Activated T-cell treated with anti-CD3 and anti-CD28 coated beads, Interleukin-2, amount 50 U/mL, for 4 hours (primary cell): ENCODE data around the gene WBP11. TPM values are rescaled to one million over a fixed set of nuclear protein-coding genes. Genes with fewer than 3 reads are reported as not detected.
A peak's percentile ranks its signal among the peaks of the same experiment; 100 is the strongest.

Experiments used
- ATAC-seq, 2 donors: fragments of 200-7000 bp; cut with Tn5 transposase; one replicate each; pipeline ENCODE4 v1.10.0; 2021
- DNase-seq: peaks from one replicate; pipeline ENCODE4 v3.0.0-alpha.2; 2020
- H3K27me3 Mint-ChIP-seq: one replicate; pipeline ENCODE4 v1.8.0; 2021; ENCODE audit warnings: low read depth, mixed read lengths
- H3K36me3 Mint-ChIP-seq: one replicate; pipeline ENCODE4 v1.8.0; 2022; ENCODE audit warnings: mixed read lengths; ENCODE audit not compliant: insufficient read depth
- H3K4me1 Mint-ChIP-seq: one replicate; pipeline ENCODE4 v1.8.0; 2021; ENCODE audit warnings: low read depth, mixed read lengths
- H3K4me3 Mint-ChIP-seq: one replicate; pipeline ENCODE4 v1.8.0; 2021; ENCODE audit warnings: mild to moderate bottlenecking, moderate library complexity, mixed read lengths
- H3K9me3 Mint-ChIP-seq: one replicate; pipeline ENCODE4 v1.8.0; 2021; ENCODE audit warnings: mixed read lengths
- total RNA-seq, 3 donors: library from RNA; stranded (reverse); gene quantifications; one replicate each; pipeline ENCODE4 v1.2.1, GENCODE V29; 2021

WBP11 gene
- total RNA-seq, 3 donors from 2014 or later, result 133 to 146 (median 140) TPM

GRCh38 chr12:14802721-14803010 lies 612 bp downstream of the WBP11 start:
- Mint-ChIP-seq H3K27me3 (no peaks in the 10 kb centered on the region), H3K4me3 (no peak overlapping the region), H3K4me1 (peaks cover 19% of the 10 kb centered on the region), H3K36me3 (peaks cover 15% of the 10 kb centered on the region), H3K9me3 (no peaks in the 10 kb centered on the region)
- DNase-seq (no peak), ATAC-seq (no peak)

GRCh38 chr12:14802247-14802646 lies 1.0 kb downstream of the WBP11 start:
- Mint-ChIP-seq H3K27me3 (no peaks in the 10 kb centered on the region), H3K4me3 (no peak overlapping the region), H3K36me3 (peaks cover 20% of the 10 kb centered on the region), H3K9me3 (no peaks in the 10 kb centered on the region), H3K4me1 (peaks cover 19% of the 10 kb centered on the region)
- DNase-seq (no peak), ATAC-seq (no peak)

- peaks cover under 1% of the 10 kb centered on the region for H3K4me1 Mint-ChIP-seq
- H3K9me3 Mint-ChIP-seq, result no peaks in the 10 kb centered on the region
- DNase-seq (no peak), ATAC-seq (no peak)
- H3K36me3 Mint-ChIP-seq, result peaks cover 55% of the 10 kb centered on the region
- no peak overlapping the region for H3K4me3 Mint-ChIP-seq
- no peaks in the 10 kb centered on the region for H3K27me3 Mint-ChIP-seq
Observed at GRCh38 chr12:14795028-14795448, 8.2 kb downstream of the WBP11 start.

GRCh38 chr12:14785568-14785967 lies 17.7 kb downstream of the WBP11 start:
- Mint-ChIP-seq H3K27me3 (no peaks in the 10 kb centered on the region), H3K4me1 (peaks cover 2% of the 10 kb centered on the region), H3K4me3 (no peak overlapping the region), H3K9me3 (no peaks in the 10 kb centered on the region), H3K36me3 (peaks cover 46% of the 10 kb centered on the region)
- DNase-seq (no peak), ATAC-seq (no peak)

- H3K27me3 Mint-ChIP-seq, result no peaks in the 10 kb centered on the region
- no peak for ATAC-seq
- DNase-seq, result no peak
- H3K4me3 Mint-ChIP-seq, result no peak overlapping the region
- no peaks in the 10 kb centered on the region for H3K9me3 Mint-ChIP-seq
- H3K36me3 Mint-ChIP-seq, result peaks cover 37% of the 10 kb centered on the region
- no peaks in the 10 kb centered on the region for H3K4me1 Mint-ChIP-seq
Observed at GRCh38 chr12:14784471-14784870, 18.8 kb downstream of the WBP11 start.

GRCh38 chr12:14782756-14783155 lies 20.5 kb downstream of the WBP11 start:
- no peaks in the 10 kb centered on the region for H3K4me1 Mint-ChIP-seq
- peaks cover 26% of the 10 kb centered on the region for H3K36me3 Mint-ChIP-seq
- H3K27me3 Mint-ChIP-seq, result no peaks in the 10 kb centered on the region
- DNase-seq, result no peak
- no peak overlapping the region for H3K4me3 Mint-ChIP-seq
- ATAC-seq, result no peak
- no peaks in the 10 kb centered on the region for H3K9me3 Mint-ChIP-seq

- Mint-ChIP-seq H3K4me3 (no peak overlapping the region), H3K27me3 (no peaks in the 10 kb centered on the region), H3K4me1 (peaks cover under 1% of the 10 kb centered on the region), H3K9me3 (no peaks in the 10 kb centered on the region), H3K36me3 (peaks cover 16% of the 10 kb centered on the region)
- ATAC-seq (no peak), DNase-seq (no peak)
Observed at GRCh38 chr12:14781563-14781962, 21.7 kb downstream of the WBP11 start.

- Mint-ChIP-seq H3K9me3 (no peaks in the 10 kb centered on the region), H3K27me3 (no peaks in the 10 kb centered on the region), H3K36me3 (peaks cover 15% of the 10 kb centered on the region), H3K4me1 (peaks cover 7% of the 10 kb centered on the region), H3K4me3 (no peak overlapping the region)
- ATAC-seq, result no peak
- no peak for DNase-seq
Observed at GRCh38 chr12:14780859-14781258, 22.4 kb downstream of the WBP11 start.

- Mint-ChIP-seq H3K27me3 (no peaks in the 10 kb centered on the region), H3K4me1 (peaks cover 18% of the 10 kb centered on the region)
Observed at GRCh38 chr12:14779834-14780233, 23.4 kb downstream of the WBP11 start.

GRCh38 chr12:14777271-14777670 lies 26.0 kb downstream of the WBP11 start:
- ATAC-seq (no peak), DNase-seq (no peak)
- Mint-ChIP-seq H3K4me3 (no peak overlapping the region), H3K36me3 (no peaks in the 10 kb centered on the region), H3K27me3 (no peaks in the 10 kb centered on the region), H3K4me1 (peaks cover 35% of the 10 kb centered on the region), H3K9me3 (no peaks in the 10 kb centered on the region)

More at GRCh38 chr12:14779834-14780233, 23.4 kb downstream of the WBP11 start:
- ATAC-seq (no peak), DNase-seq (no peak)
- Mint-ChIP-seq H3K36me3 (peaks cover 10% of the 10 kb centered on the region), H3K9me3 (no peaks in the 10 kb centered on the region), H3K4me3 (no peak overlapping the region)

- Mint-ChIP-seq H3K36me3 (no peaks in the 10 kb centered on the region), H3K4me1 (peaks cover 42% of the 10 kb centered on the region), H3K9me3 (no peaks in the 10 kb centered on the region), H3K27me3 (no peaks in the 10 kb centered on the region), H3K4me3 (no peak overlapping the region)
- ATAC-seq (no peak), DNase-seq (no peak)
Observed at GRCh38 chr12:14776236-14776961, 26.9 kb downstream of the WBP11 start.

GRCh38 chr12:14775636-14775980 lies 27.7 kb downstream of the WBP11 start:
- Mint-ChIP-seq H3K9me3 (no peaks in the 10 kb centered on the region), H3K27me3 (no peaks in the 10 kb centered on the region), H3K4me3 (peak overlapping the region; percentile 98), H3K4me1 (peaks cover 45% of the 10 kb centered on the region), H3K36me3 (no peaks in the 10 kb centered on the region)
- ATAC-seq (no peak), DNase-seq (no peak)

- peaks cover 45% of the 10 kb centered on the region for H3K4me1 Mint-ChIP-seq
- DNase-seq, result peak; percentile 15
- H3K4me3 Mint-ChIP-seq, result peak overlapping the region; percentile 98
- no peaks in the 10 kb centered on the region for H3K9me3 Mint-ChIP-seq
- no peaks in the 10 kb centered on the region for H3K36me3 Mint-ChIP-seq
- no peaks in the 10 kb centered on the region for H3K27me3 Mint-ChIP-seq
- no peak for ATAC-seq
Observed at GRCh38 chr12:14774906-14775635, 28.2 kb downstream of the WBP11 start.

- Mint-ChIP-seq H3K36me3 (no peaks in the 10 kb centered on the region), H3K4me3 (peak overlapping the region; percentile 98), H3K27me3 (no peaks in the 10 kb centered on the region), H3K9me3 (no peaks in the 10 kb centered on the region), H3K4me1 (peaks cover 45% of the 10 kb centered on the region)
- DNase-seq (peak; percentile 76), ATAC-seq (peak; percentile 71 to 72)
Observed at GRCh38 chr12:14774074-14774905, 29.0 kb downstream of the WBP11 start.
